ENCODE measurements around the gene CCNY. TPM values are rescaled to one million over a fixed set of nuclear protein-coding genes. Genes with fewer than 3 reads are reported as not detected.

CCNY gene
- total RNA-seq, 1 donor from 2014 or later: 83.4 TPM

GRCh38 chr10:35375091-35375765, 38.9 kb downstream of the CCNY start:
- intact Hi-C loops (cut with DNase I): no loop called here
- DNase-seq (ENCODE audit: low spot score): no peak

- intact Hi-C loops (cut with DNase I): no loop called here
- DNase-seq (ENCODE audit: low spot score): no peak
These were observed 40.9 kb downstream of the CCNY start for GRCh38 chr10:35377050-35377728.

- intact Hi-C loops (cut with DNase I): no loop called here
- DNase-seq (ENCODE audit: low spot score): no peak
These were observed 42.4 kb downstream of the CCNY start for GRCh38 chr10:35378541-35379210.

- no peak for DNase-seq (ENCODE audit: low spot score)
- intact Hi-C loops (cut with DNase I): no loop called here
These were observed 43.2 kb downstream of the CCNY start for GRCh38 chr10:35379226-35380137.

GRCh38 chr10:35382096-35382495, 45.8 kb downstream of the CCNY start:
- intact Hi-C loops (cut with DNase I): no loop called here
- DNase-seq (ENCODE audit: low spot score): no peak

GRCh38 chr10:35384265-35384868, 48.1 kb downstream of the CCNY start:
- DNase-seq (ENCODE audit: low spot score): no peak
- intact Hi-C loops (cut with DNase I): no loop called here

- intact Hi-C loops (cut with DNase I): loop anchor here (5.0 kb wide), 1 partner anchor 61 kb away; no protein-coding TSS in a partner anchor
- DNase-seq (ENCODE audit: low spot score): no peak
These were observed 50.4 kb downstream of the CCNY start for GRCh38 chr10:35386594-35387174.

GRCh38 chr10:35387768-35388167, 51.5 kb downstream of the CCNY start:
- intact Hi-C loops (cut with DNase I): loop anchor here (5.0 kb wide), 1 partner anchor 60 kb away; no protein-coding TSS in a partner anchor
- DNase-seq (ENCODE audit: low spot score): no peak

GRCh38 chr10:35388197-35388596, 51.9 kb downstream of the CCNY start:
- intact Hi-C loops (cut with DNase I): loop anchor here (5.0 kb wide), 1 partner anchor 59 kb away; no protein-coding TSS in a partner anchor
- no peak for DNase-seq (ENCODE audit: low spot score)

GRCh38 chr10:35388682-35389081, 52.4 kb downstream of the CCNY start:
- intact Hi-C loops (cut with DNase I): loop anchor here (5.0 kb wide), 1 partner anchor 59 kb away; no protein-coding TSS in a partner anchor
- DNase-seq (ENCODE audit: low spot score): no peak

- intact Hi-C loops (cut with DNase I): no loop called here
- DNase-seq (ENCODE audit: low spot score): no peak
These were observed 54.0 kb downstream of the CCNY start for GRCh38 chr10:35390161-35390840.

GRCh38 chr10:35390843-35391152, 54.5 kb downstream of the CCNY start:
- no peak for DNase-seq (ENCODE audit: low spot score)
- intact Hi-C loops (cut with DNase I): no loop called here

GRCh38 chr10:35391153-35391953, 55.0 kb downstream of the CCNY start:
- intact Hi-C loops (cut with DNase I): no loop called here
- no peak for DNase-seq (ENCODE audit: low spot score)

- intact Hi-C loops (cut with DNase I): no loop called here
- no peak for DNase-seq (ENCODE audit: low spot score)
These were observed 55.6 kb downstream of the CCNY start for GRCh38 chr10:35391954-35392262.

- intact Hi-C loops (cut with DNase I): no loop called here
- DNase-seq (ENCODE audit: low spot score): peak; percentile 67
These were observed 56.3 kb downstream of the CCNY start for GRCh38 chr10:35392482-35393228.

GRCh38 chr10:35394411-35394851, 58.1 kb downstream of the CCNY start:
- DNase-seq (ENCODE audit: low spot score): no peak
- intact Hi-C loops (cut with DNase I): no loop called here

GRCh38 chr10:35394934-35395333, 58.6 kb downstream of the CCNY start:
- no peak for DNase-seq (ENCODE audit: low spot score)
- intact Hi-C loops (cut with DNase I): no loop called here

All from cardiac septum (tissue), 1 donor.